ENCODE results near the gene HDAC11.
A peak's percentile ranks its signal among the peaks of the same experiment; 100 is the strongest.
"Not testable (repeated sequence)": the region's sequence is repeated elsewhere in the genome, so short reads cannot be mapped to it uniquely, and the experiment has no call there.

HDAC11 gene

GRCh38 chr3:13465236-13465873 lies 14.8 kb upstream of the HDAC11 start:
- H3K4me3 ChIP-seq (ENCODE audit: low read length) = no peak overlapping the region
- no peak for DNase-seq (ENCODE audit: low read depth, low spot score)

- DNase-seq (ENCODE audit: low read depth, low spot score) = no peak
- no peak overlapping the region for H3K4me3 ChIP-seq (ENCODE audit: low read length)
These were observed 13.3 kb upstream of the HDAC11 start for GRCh38 chr3:13466781-13467180.

- no peak overlapping the region for H3K4me3 ChIP-seq (ENCODE audit: low read length)
- DNase-seq (ENCODE audit: low read depth, low spot score) = no peak
These were observed 9.1 kb upstream of the HDAC11 start for GRCh38 chr3:13470894-13471574.

- no peak for DNase-seq (ENCODE audit: low read depth, low spot score)
These were observed 7.8 kb upstream of the HDAC11 start for GRCh38 chr3:13472286-13472685.

GRCh38 chr3:13473020-13473419 lies 7.1 kb upstream of the HDAC11 start:
- no peak for DNase-seq (ENCODE audit: low read depth, low spot score)
- no peak overlapping the region for H3K4me3 ChIP-seq (ENCODE audit: low read length)

More at GRCh38 chr3:13472286-13472685, 7.8 kb upstream of the HDAC11 start:
- H3K4me3 ChIP-seq (ENCODE audit: low read length) = no peak overlapping the region

- H3K4me3 ChIP-seq (ENCODE audit: low read length) = no peak overlapping the region
- no peak for DNase-seq (ENCODE audit: low read depth, low spot score)
These were observed 6.1 kb upstream of the HDAC11 start for GRCh38 chr3:13474021-13474420.

GRCh38 chr3:13474776-13475303 lies 5.3 kb upstream of the HDAC11 start:
- no peak overlapping the region for H3K4me3 ChIP-seq (ENCODE audit: low read length)
- no peak for DNase-seq (ENCODE audit: low read depth, low spot score)

GRCh38 chr3:13475871-13476590 lies 4.1 kb upstream of the HDAC11 start:
- no peak for DNase-seq (ENCODE audit: low read depth, low spot score)

GRCh38 chr3:13477943-13478342 lies 2.2 kb upstream of the HDAC11 start:
- no peak overlapping the region for H3K4me3 ChIP-seq (ENCODE audit: low read length)
- no peak for DNase-seq (ENCODE audit: low read depth, low spot score)

More at GRCh38 chr3:13475871-13476590, 4.1 kb upstream of the HDAC11 start:
- H3K4me3 ChIP-seq (ENCODE audit: low read length) = no peak overlapping the region

- H3K4me3 ChIP-seq (ENCODE audit: low read length) = peak overlapping the region; percentile 68
- no peak for DNase-seq (ENCODE audit: low read depth, low spot score)
These were observed 849 bp upstream of the HDAC11 start for GRCh38 chr3:13479332-13479581.

- H3K4me3 ChIP-seq (ENCODE audit: low read length) = peak overlapping the region; percentile 46
- DNase-seq (ENCODE audit: low read depth, low spot score) = no peak
These were observed 523 bp downstream of the HDAC11 start for GRCh38 chr3:13480340-13481318.

GRCh38 chr3:13482106-13482690 lies 2.1 kb downstream of the HDAC11 start:
- DNase-seq (ENCODE audit: low read depth, low spot score) = no peak
- H3K4me3 ChIP-seq (ENCODE audit: low read length) = no peak overlapping the region

GRCh38 chr3:13483286-13483685 lies 3.2 kb downstream of the HDAC11 start:
- no peak overlapping the region for H3K4me3 ChIP-seq (ENCODE audit: low read length)
- no peak for DNase-seq (ENCODE audit: low read depth, low spot score)

GRCh38 chr3:13483988-13484695 lies 4.0 kb downstream of the HDAC11 start:
- H3K4me3 ChIP-seq (ENCODE audit: low read length) = no peak overlapping the region
- DNase-seq (ENCODE audit: low read depth, low spot score) = no peak

GRCh38 chr3:13484851-13485590 lies 4.9 kb downstream of the HDAC11 start:
- H3K4me3 ChIP-seq (ENCODE audit: low read length) = no peak overlapping the region
- DNase-seq (ENCODE audit: low read depth, low spot score) = peak; percentile 77

GRCh38 chr3:13485630-13486562 lies 5.8 kb downstream of the HDAC11 start:
- not testable (repeated sequence) for DNase-seq (ENCODE audit: low read depth, low spot score); H3K4me3 ChIP-seq (ENCODE audit: low read length)

GRCh38 chr3:13487403-13487802 lies 7.3 kb downstream of the HDAC11 start:
- no peak for DNase-seq (ENCODE audit: low read depth, low spot score)
- no peak overlapping the region for H3K4me3 ChIP-seq (ENCODE audit: low read length)

All from Jurkat, Clone E6-1 (cell line).